LNCAP (cell line): ENCODE data around the gene NGFR.

ENCODE experiments used
- CTCF ChIP-seq: fragments of 450-650 bp; IDR thresholded peaks from 2 replicates; pipeline ENCODE4 v1.5.1; 2017; ENCODE audit warnings: mild to moderate bottlenecking

NGFR gene

GRCh38 chr17:49501496-49501895 is 6.4 kb downstream of the NGFR start:
- no peak for TF ChIP-seq CTCF

GRCh38 chr17:49502254-49502653 is 7.2 kb downstream of the NGFR start:
- no peak for TF ChIP-seq CTCF

- no peak for TF ChIP-seq CTCF
These were observed 9.3 kb downstream of the NGFR start for GRCh38 chr17:49504369-49504768.

GRCh38 chr17:49505854-49506253 is 10.8 kb downstream of the NGFR start:
- TF ChIP-seq CTCF = no peak

GRCh38 chr17:49506282-49506681 is 11.2 kb downstream of the NGFR start:
- no peak for TF ChIP-seq CTCF

GRCh38 chr17:49508061-49508865 is 13.2 kb downstream of the NGFR start:
- TF ChIP-seq CTCF = no peak

- TF ChIP-seq CTCF = no peak
These were observed 13.9 kb downstream of the NGFR start for GRCh38 chr17:49508866-49509587.
